GM20000 (cell line): Measurements from ENCODE around the gene CPLANE1.
"Not testable (repeated sequence)": the region's sequence is repeated elsewhere in the genome, so short reads cannot be mapped to it uniquely, and the experiment has no call there.

Source experiments
- DNase-seq: peaks from one replicate; pipeline ENCODE4 v3.0.0; 2012; ENCODE audit warnings: low spot score
- CTCF ChIP-seq: IDR thresholded peaks from 2 replicates; pipeline ENCODE4 v1.5.1; 2012; ENCODE audit warnings: mild to moderate bottlenecking, control low read depth; ENCODE audit errors: extremely low read depth, missing control alignments

CPLANE1 gene

GRCh38 chr5:37248970-37249814 lies at the start of gene CPLANE1:
CPLANE1 (minus strand) TSS chr5:37249376; CDS start chr5:37247698, 1,678 bp downstream.
- TF ChIP-seq CTCF, result no peak
- DNase-seq, result peak; percentile 89

- DNase-seq, result not testable (repeated sequence)
Measured at GRCh38 chr5:37296313-37296712, 47.1 kb upstream of the CPLANE1 start.

GRCh38 chr5:37283214-37283820 lies 34.1 kb upstream of the CPLANE1 start:
- DNase-seq, result no peak
- TF ChIP-seq CTCF, result no peak

- TF ChIP-seq CTCF, result no peak
- no peak for DNase-seq
Measured at GRCh38 chr5:37275511-37275910, 26.3 kb upstream of the CPLANE1 start.

- no peak for TF ChIP-seq CTCF
- DNase-seq, result no peak
Measured at GRCh38 chr5:37272511-37272910, 23.3 kb upstream of the CPLANE1 start.

- not testable (repeated sequence) for DNase-seq
Measured at GRCh38 chr5:37268100-37268499, 18.9 kb upstream of the CPLANE1 start.

- TF ChIP-seq CTCF, result no peak
Measured at GRCh38 chr5:37255774-37256358, 6.7 kb upstream of the CPLANE1 start.

GRCh38 chr5:37254581-37254980 lies 5.4 kb upstream of the CPLANE1 start:
- TF ChIP-seq CTCF, result no peak
- DNase-seq, result no peak

More at GRCh38 chr5:37255774-37256358, 6.7 kb upstream of the CPLANE1 start:
- no peak for DNase-seq
